ENCODE data around the gene DTYMK. TPM values are rescaled to one million over a fixed set of nuclear protein-coding genes. Genes with fewer than 3 reads are reported as not detected.
"Not testable (repeated sequence)": the region's sequence is repeated elsewhere in the genome, so short reads cannot be mapped to it uniquely, and the experiment has no call there.

Gene DTYMK
- total and polyA plus RNA-seq, 4 experiments from 2014 or later, result 18.8 to 50.3 (median 24.1) TPM

GRCh38 chr2:241732513-241733186 is 46.0 kb upstream of the DTYMK start:
- H3K36me3 Mint-ChIP-seq; H3K36me3 ChIP-seq (ENCODE audit: insufficient read depth, low read length); intact Hi-C loops (cut with micrococcal nuclease); H3K27me3 ChIP-seq (ENCODE audit: insufficient read depth, low read length); H3K9me3 ChIP-seq (ENCODE audit: control insufficient read depth in 1 of 2, low read length in 2 of 2); H3K27ac ChIP-seq (ENCODE audit: low read depth, low read length); H3K9me3 Mint-ChIP-seq; H3K27me3 Mint-ChIP-seq; H3K4me3 ChIP-seq (ENCODE audit: low read length in 2 of 2): not testable (repeated sequence)
- ChIA-PET POLR2A (ENCODE audit: partially characterized antibody) (interaction anchor here (2.3 to 2.8 kb wide), 2 partner anchors 30 to 31 kb away, joined by 26 to 40 read pairs; partner anchors contain the start of gene ING5), CTCF (ENCODE audit: partially characterized antibody) (interaction anchor here (0.7 to 6.8 kb wide), 6 partner anchors 26 to 146 kb away, joined by 3 to 36 read pairs (median 7); partner anchors contain the start of genes DTYMK, ING5 and RTP5)
- H3K4me1 ChIP-seq (ENCODE audit: insufficient read depth, low read length), result peaks cover 14% of the 10 kb centered on the region
- peak overlapping the region in 6 of 8 donors; percentile 25 to 76 (median 50) for H3K4me3 Mint-ChIP-seq
- peak overlapping the region in 5 of 7 donors; percentile 22 to 73 (median 56) for H3K27ac Mint-ChIP-seq
- DNase-seq, result peak; percentile 10 to 52 (median 47)
- H3K4me1 Mint-ChIP-seq, result peaks cover 10 to 48% (median 21%) of the 10 kb centered on the region in 4 donors

GRCh38 chr2:241730671-241731293 is 44.2 kb upstream of the DTYMK start:
- H3K4me1 Mint-ChIP-seq, result peaks cover 6 to 40% (median 14%) of the 10 kb centered on the region in 4 donors
- H3K4me3 Mint-ChIP-seq, result no peak overlapping the region
- DNase-seq, result no peak
- Histone ChIP-seq H3K27ac (ENCODE audit: low read depth, low read length) (no peak overlapping the region), H3K4me1 (ENCODE audit: insufficient read depth, low read length) (peaks cover 11% of the 10 kb centered on the region), H3K9me3 (ENCODE audit: control insufficient read depth in 1 of 2, low read length in 2 of 2) (no peaks in the 10 kb centered on the region), H3K36me3 (ENCODE audit: insufficient read depth, low read length) (no peaks in the 10 kb centered on the region), H3K27me3 (ENCODE audit: insufficient read depth, low read length) (no peaks in the 10 kb centered on the region), H3K4me3 (ENCODE audit: low read length in 2 of 2) (no peak overlapping the region)
- ChIA-PET CTCF (ENCODE audit: partially characterized antibody) (interaction anchor here (1.7 to 6.8 kb wide), 2 partner anchors 30 to 43 kb away, joined by 3 to 36 read pairs; partner anchors contain the start of gene ING5), POLR2A (ENCODE audit: partially characterized antibody) (no interaction called here)
- H3K36me3 Mint-ChIP-seq, result peaks cover 0 to under 1% of the 10 kb centered on the region in 2 donors
- no peaks in the 10 kb centered on the region for H3K27me3 Mint-ChIP-seq
- intact Hi-C loops (cut with micrococcal nuclease), result no loop called here
- H3K27ac Mint-ChIP-seq, result peak overlapping the region in 3 of 7 donors; percentile 42 to 76 (median 66)
- H3K9me3 Mint-ChIP-seq, result no peaks in the 10 kb centered on the region

- Histone ChIP-seq H3K36me3 (ENCODE audit: insufficient read depth, low read length) (no peaks in the 10 kb centered on the region), H3K9me3 (ENCODE audit: control insufficient read depth in 1 of 2, low read length in 2 of 2) (no peaks in the 10 kb centered on the region), H3K27me3 (ENCODE audit: insufficient read depth, low read length) (no peaks in the 10 kb centered on the region), H3K27ac (ENCODE audit: low read depth, low read length) (no peak overlapping the region), H3K4me1 (ENCODE audit: insufficient read depth, low read length) (peaks cover 7% of the 10 kb centered on the region), H3K4me3 (ENCODE audit: low read length in 2 of 2) (no peak overlapping the region)
- Mint-ChIP-seq H3K9me3 (peaks cover 0 to 1% (median 0%) of the 10 kb centered on the region in 8 donors), H3K4me1 (peaks cover 6 to 36% (median 14%) of the 10 kb centered on the region in 4 donors), H3K36me3 (peaks cover 0 to 4% of the 10 kb centered on the region in 2 donors), H3K27me3 (no peaks in the 10 kb centered on the region), H3K27ac (no peak overlapping the region), H3K4me3 (peak overlapping the region in 2 of 8 donors; percentile 10 to 20)
- ChIA-PET CTCF (ENCODE audit: partially characterized antibody) (interaction anchor here (6.8 kb wide), 1 partner anchor 29 kb away, joined by 36 read pairs; the partner anchor contains the start of gene ING5), POLR2A (ENCODE audit: partially characterized antibody) (interaction anchor here (0.9 kb wide), 1 partner anchor 27 kb away, joined by 3 read pairs; no protein-coding TSS in a partner anchor)
- intact Hi-C loops (cut with micrococcal nuclease), result no loop called here
- DNase-seq, result no peak
Measured at GRCh38 chr2:241729868-241730267, 43.3 kb upstream of the DTYMK start.

- Mint-ChIP-seq H3K27ac (no peak overlapping the region), H3K27me3 (no peaks in the 10 kb centered on the region), H3K36me3 (peaks cover 5 to 7% of the 10 kb centered on the region in 2 donors), H3K4me3 (no peak overlapping the region), H3K4me1 (peaks cover 6 to 32% (median 14%) of the 10 kb centered on the region in 4 donors), H3K9me3 (peaks cover 0 to 2% (median 0%) of the 10 kb centered on the region in 8 donors)
- CTCF ChIA-PET (ENCODE audit: partially characterized antibody), result no interaction called here
- intact Hi-C loops (cut with micrococcal nuclease), result no loop called here
- Histone ChIP-seq H3K9me3 (ENCODE audit: control insufficient read depth in 1 of 2, low read length in 2 of 2) (no peaks in the 10 kb centered on the region), H3K27ac (ENCODE audit: low read depth, low read length) (no peak overlapping the region), H3K4me3 (ENCODE audit: low read length in 2 of 2) (no peak overlapping the region), H3K36me3 (ENCODE audit: insufficient read depth, low read length) (no peaks in the 10 kb centered on the region), H3K27me3 (ENCODE audit: insufficient read depth, low read length) (no peaks in the 10 kb centered on the region), H3K4me1 (ENCODE audit: insufficient read depth, low read length) (peaks cover 1% of the 10 kb centered on the region)
- DNase-seq, result no peak
- POLR2A ChIA-PET (ENCODE audit: partially characterized antibody), result interaction anchor here (4.4 kb wide), 1 partner anchor 26 kb away, joined by 12 read pairs; the partner anchor contains the start of gene ING5
Measured at GRCh38 chr2:241728627-241729026, 42.0 kb upstream of the DTYMK start.

GRCh38 chr2:241728000-241728399 is 41.4 kb upstream of the DTYMK start:
- Histone ChIP-seq H3K36me3 (ENCODE audit: insufficient read depth, low read length) (peaks cover 2% of the 10 kb centered on the region), H3K9me3 (ENCODE audit: control insufficient read depth in 1 of 2, low read length in 2 of 2) (no peaks in the 10 kb centered on the region), H3K27ac (ENCODE audit: low read depth, low read length) (no peak overlapping the region), H3K4me3 (ENCODE audit: low read length in 2 of 2) (no peak overlapping the region), H3K27me3 (ENCODE audit: insufficient read depth, low read length) (no peaks in the 10 kb centered on the region), H3K4me1 (ENCODE audit: insufficient read depth, low read length) (no peaks in the 10 kb centered on the region)
- peaks cover 11 to 12% of the 10 kb centered on the region in 2 donors for H3K36me3 Mint-ChIP-seq
- intact Hi-C loops (cut with micrococcal nuclease), result no loop called here
- ChIA-PET CTCF (ENCODE audit: partially characterized antibody) (no interaction called here), POLR2A (ENCODE audit: partially characterized antibody) (interaction anchor here (4.4 kb wide), 1 partner anchor 25 kb away, joined by 12 read pairs; the partner anchor contains the start of gene ING5)
- no peak for DNase-seq
- peaks cover 5 to 28% (median 14%) of the 10 kb centered on the region in 4 donors for H3K4me1 Mint-ChIP-seq
- H3K4me3 Mint-ChIP-seq, result no peak overlapping the region
- no peaks in the 10 kb centered on the region for H3K27me3 Mint-ChIP-seq
- H3K9me3 Mint-ChIP-seq, result peaks cover 0 to 2% (median 0%) of the 10 kb centered on the region in 8 donors
- no peak overlapping the region for H3K27ac Mint-ChIP-seq

GRCh38 chr2:241726459-241726858 is 39.8 kb upstream of the DTYMK start:
- Histone ChIP-seq H3K27me3 (ENCODE audit: insufficient read depth, low read length) (no peaks in the 10 kb centered on the region), H3K4me3 (ENCODE audit: low read length in 2 of 2) (no peak overlapping the region), H3K27ac (ENCODE audit: low read depth, low read length) (no peak overlapping the region), H3K36me3 (ENCODE audit: insufficient read depth, low read length) (peaks cover 10% of the 10 kb centered on the region), H3K4me1 (ENCODE audit: insufficient read depth, low read length) (no peaks in the 10 kb centered on the region), H3K9me3 (ENCODE audit: control insufficient read depth in 1 of 2, low read length in 2 of 2) (no peaks in the 10 kb centered on the region)
- CTCF ChIA-PET (ENCODE audit: partially characterized antibody), result no interaction called here
- Mint-ChIP-seq H3K27ac (no peak overlapping the region), H3K27me3 (no peaks in the 10 kb centered on the region), H3K36me3 (peaks cover 18 to 24% of the 10 kb centered on the region in 2 donors), H3K9me3 (peaks cover 0 to 2% (median 0%) of the 10 kb centered on the region in 8 donors), H3K4me1 (peaks cover 4 to 17% (median 10%) of the 10 kb centered on the region in 4 donors), H3K4me3 (no peak overlapping the region)
- intact Hi-C loops (cut with micrococcal nuclease), result no loop called here
- POLR2A ChIA-PET (ENCODE audit: partially characterized antibody), result interaction anchor here (0.7 to 4.4 kb wide), 3 partner anchors 8 to 28 kb away, joined by 3 to 12 read pairs (median 4); partner anchors contain the start of genes D2HGDH and ING5
- no peak for DNase-seq
